Measurements from ENCODE around the gene CCNF. TPM values are rescaled to one million over a fixed set of nuclear protein-coding genes. Genes with fewer than 3 reads are reported as not detected.
A peak's percentile ranks its signal among the peaks of the same experiment; 100 is the strongest.

Gene CCNF
- total and polyA plus RNA-seq, 9 of the 15 experiments (the other 6 are each of a cell fraction or from before 2014, with no cell fraction given), result 4.1 to 70.1 (median 29.5) TPM

DNA sequence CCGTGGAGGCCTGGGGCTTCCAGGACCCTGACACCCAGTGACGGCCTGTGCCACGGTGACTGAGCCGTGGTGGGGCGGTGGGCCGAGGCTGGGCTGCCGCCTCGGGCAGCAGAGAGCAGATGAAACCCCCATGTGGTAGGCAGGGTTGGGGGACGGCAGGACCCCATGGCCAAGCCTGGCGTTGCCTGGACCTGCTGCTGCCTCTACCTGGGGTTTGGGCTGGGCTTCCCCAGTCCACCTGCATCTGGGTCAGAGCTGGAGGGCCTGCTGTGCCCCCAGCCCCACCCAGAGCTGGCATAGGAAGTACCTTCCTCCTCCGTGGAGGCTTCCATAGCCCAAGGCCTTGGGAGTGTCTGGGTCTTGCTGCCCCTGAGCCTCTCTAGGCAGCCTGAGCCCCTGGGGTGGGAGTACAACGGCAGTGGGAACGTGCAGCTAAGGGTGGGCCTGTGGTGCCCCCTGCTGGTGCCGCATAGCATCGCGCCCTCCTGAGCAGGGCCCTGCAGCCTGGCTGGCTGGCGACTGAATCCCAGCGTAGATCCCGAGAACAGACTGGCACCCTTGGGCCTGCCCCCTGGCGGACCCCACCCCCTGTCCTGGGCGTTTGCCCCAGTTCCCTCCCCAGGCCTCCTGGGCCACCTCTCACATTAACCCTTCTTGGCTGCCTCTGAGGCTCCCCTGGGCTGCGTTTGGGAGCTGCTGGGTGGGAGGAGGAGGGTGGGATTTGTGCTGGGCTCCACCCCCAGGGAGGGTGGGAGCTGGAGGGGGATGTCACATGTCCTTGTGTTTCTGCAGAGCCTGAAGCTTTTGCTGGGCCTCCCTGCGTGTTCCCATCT lies 71.9 kb downstream of the CCNF start (continued):
- TF ChIP-seq CCNT2 (IDR thresholded peaks at IDR 0.05; ENCODE audit: borderline replicate concordance, extremely low read depth, insufficient read length, low read depth, low read length), result peak; percentile 27
- no peak for TF ChIP-seq PHTF2 (CRISPR knock-in tag; IDR thresholded peaks at IDR 0.05)
- TF ChIP-seq, protein P1, sequence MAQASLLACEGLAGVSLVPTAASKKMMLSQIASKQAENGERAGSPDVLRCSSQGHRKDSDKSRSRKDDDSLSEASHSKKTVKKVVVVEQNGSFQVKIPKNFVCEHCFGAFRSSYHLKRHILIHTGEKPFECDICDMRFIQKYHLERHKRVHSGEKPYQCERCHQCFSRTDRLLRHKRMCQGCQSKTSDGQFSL (CRISPR knock-in tag; IDR thresholded peaks at IDR 0.05), result peak; percentile 72
- TF ChIP-seq, protein P1 (tag; IDR thresholded peaks at IDR 0.05), result no peak
- peak; percentile 91 to 93 for TF ChIP-seq RAD21 (CRISPR knock-in tag; conservative IDR thresholded peaks at IDR 0.05 in 1 of 2, IDR thresholded peaks at IDR 0.05 in 1 of 2)
- no peak for TF ChIP-seq FOS (IDR thresholded peaks at IDR 0.05; ENCODE audit: extremely low read depth, insufficient read length)
- TF ChIP-seq, protein P2, sequence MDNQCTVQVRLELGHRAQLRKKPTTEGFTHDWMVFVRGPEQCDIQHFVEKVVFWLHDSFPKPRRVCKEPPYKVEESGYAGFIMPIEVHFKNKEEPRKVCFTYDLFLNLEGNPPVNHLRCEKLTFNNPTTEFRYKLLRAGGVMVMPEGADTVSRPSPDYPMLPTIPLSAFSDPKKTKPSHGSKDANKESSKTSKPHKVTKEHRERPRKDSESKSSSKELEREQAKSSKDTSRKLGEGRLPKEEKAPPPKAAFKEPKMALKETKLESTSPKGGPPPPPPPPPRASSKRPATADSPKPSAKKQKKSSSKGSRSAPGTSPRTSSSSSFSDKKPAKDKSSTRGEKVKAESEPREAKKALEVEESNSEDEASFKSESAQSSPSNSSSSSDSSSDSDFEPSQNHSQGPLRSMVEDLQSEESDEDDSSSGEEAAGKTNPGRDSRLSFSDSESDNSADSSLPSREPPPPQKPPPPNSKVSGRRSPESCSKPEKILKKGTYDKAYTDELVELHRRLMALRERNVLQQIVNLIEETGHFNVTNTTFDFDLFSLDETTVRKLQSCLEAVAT (IDR thresholded peaks at IDR 0.05), result 0 out of 4 replicates have a peak, but pooled peaks of 1 of the 2 experiments have one; percentile 1
- TF ChIP-seq ZFX (CRISPR knock-in tag; IDR thresholded peaks at IDR 0.05), result peak; percentile 64
- peak; percentile 94 for TF ChIP-seq STAG1 (CRISPR knock-in tag; IDR thresholded peaks at IDR 0.05; ENCODE audit: borderline replicate concordance)
- no peak; the same call in 1 of the 2 replicates for TF ChIP-seq L3MBTL2 (IDR thresholded peaks at IDR 0.05)
- TF ChIP-seq RBM17 (IDR thresholded peaks at IDR 0.05; ENCODE audit: borderline replicate concordance, low read depth, low read length), result no peak
- TF ChIP-seq, protein P3, sequence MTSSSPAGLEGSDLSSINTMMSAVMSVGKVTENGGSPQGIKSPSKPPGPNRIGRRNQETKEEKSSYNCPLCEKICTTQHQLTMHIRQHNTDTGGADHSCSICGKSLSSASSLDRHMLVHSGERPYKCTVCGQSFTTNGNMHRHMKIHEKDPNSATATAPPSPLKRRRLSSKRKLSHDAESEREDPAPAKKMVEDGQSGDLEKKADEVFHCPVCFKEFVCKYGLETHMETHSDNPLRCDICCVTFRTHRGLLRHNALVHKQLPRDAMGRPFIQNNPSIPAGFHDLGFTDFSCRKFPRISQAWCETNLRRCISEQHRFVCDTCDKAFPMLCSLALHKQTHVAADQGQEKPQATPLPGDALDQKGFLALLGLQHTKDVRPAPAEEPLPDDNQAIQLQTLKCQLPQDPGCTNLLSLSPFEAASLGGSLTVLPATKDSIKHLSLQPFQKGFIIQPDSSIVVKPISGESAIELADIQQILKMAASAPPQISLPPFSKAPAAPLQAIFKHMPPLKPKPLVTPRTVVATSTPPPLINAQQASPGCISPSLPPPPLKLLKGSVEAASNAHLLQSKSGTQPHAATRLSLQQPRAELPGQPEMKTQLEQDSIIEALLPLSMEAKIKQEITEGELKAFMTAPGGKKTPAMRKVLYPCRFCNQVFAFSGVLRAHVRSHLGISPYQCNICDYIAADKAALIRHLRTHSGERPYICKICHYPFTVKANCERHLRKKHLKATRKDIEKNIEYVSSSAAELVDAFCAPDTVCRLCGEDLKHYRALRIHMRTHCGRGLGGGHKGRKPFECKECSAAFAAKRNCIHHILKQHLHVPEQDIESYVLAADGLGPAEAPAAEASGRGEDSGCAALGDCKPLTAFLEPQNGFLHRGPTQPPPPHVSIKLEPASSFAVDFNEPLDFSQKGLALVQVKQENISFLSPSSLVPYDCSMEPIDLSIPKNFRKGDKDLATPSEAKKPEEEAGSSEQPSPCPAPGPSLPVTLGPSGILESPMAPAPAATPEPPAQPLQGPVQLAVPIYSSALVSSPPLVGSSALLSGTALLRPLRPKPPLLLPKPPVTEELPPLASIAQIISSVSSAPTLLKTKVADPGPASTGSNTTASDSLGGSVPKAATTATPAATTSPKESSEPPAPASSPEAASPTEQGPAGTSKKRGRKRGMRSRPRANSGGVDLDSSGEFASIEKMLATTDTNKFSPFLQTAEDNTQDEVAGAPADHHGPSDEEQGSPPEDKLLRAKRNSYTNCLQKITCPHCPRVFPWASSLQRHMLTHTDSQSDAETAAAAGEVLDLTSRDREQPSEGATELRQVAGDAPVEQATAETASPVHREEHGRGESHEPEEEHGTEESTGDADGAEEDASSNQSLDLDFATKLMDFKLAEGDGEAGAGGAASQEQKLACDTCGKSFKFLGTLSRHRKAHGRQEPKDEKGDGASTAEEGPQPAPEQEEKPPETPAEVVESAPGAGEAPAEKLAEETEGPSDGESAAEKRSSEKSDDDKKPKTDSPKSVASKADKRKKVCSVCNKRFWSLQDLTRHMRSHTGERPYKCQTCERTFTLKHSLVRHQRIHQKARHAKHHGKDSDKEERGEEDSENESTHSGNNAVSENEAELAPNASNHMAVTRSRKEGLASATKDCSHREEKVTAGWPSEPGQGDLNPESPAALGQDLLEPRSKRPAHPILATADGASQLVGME (CRISPR knock-in tag; IDR thresholded peaks at IDR 0.05), result no peak
- TF ChIP-seq ZBTB7A (IDR thresholded peaks at IDR 0.05; ENCODE audit: borderline replicate concordance, control insufficient read depth, low read depth, low read length), result peak; percentile 91
- TF ChIP-seq, protein P4, sequence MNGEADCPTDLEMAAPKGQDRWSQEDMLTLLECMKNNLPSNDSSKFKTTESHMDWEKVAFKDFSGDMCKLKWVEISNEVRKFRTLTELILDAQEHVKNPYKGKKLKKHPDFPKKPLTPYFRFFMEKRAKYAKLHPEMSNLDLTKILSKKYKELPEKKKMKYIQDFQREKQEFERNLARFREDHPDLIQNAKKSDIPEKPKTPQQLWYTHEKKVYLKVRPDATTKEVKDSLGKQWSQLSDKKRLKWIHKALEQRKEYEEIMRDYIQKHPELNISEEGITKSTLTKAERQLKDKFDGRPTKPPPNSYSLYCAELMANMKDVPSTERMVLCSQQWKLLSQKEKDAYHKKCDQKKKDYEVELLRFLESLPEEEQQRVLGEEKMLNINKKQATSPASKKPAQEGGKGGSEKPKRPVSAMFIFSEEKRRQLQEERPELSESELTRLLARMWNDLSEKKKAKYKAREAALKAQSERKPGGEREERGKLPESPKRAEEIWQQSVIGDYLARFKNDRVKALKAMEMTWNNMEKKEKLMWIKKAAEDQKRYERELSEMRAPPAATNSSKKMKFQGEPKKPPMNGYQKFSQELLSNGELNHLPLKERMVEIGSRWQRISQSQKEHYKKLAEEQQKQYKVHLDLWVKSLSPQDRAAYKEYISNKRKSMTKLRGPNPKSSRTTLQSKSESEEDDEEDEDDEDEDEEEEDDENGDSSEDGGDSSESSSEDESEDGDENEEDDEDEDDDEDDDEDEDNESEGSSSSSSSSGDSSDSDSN (IDR thresholded peaks at IDR 0.05; ENCODE audit: borderline replicate concordance in 1 of 2, low read depth in 2 of 2, low read length in 2 of 2), result 0 out of 4 replicates have a peak, but pooled peaks of 1 of the 2 experiments have one; percentile 61
- no peak for TF ChIP-seq ZBTB8A (IDR thresholded peaks at IDR 0.05; ENCODE audit: partially characterized antibody)

Data from K562 (cell line).